HG03066 (cell line): ENCODE data around the gene ARAP2.

Source experiments
- ATAC-seq: cut with Tn5 transposase; IDR thresholded peaks from one replicate; pipeline ENCODE4 v1.9.1; 2021; ENCODE audit warnings: low read depth; ENCODE audit not compliant: unreplicated experiment

Gene ARAP2

DNA sequence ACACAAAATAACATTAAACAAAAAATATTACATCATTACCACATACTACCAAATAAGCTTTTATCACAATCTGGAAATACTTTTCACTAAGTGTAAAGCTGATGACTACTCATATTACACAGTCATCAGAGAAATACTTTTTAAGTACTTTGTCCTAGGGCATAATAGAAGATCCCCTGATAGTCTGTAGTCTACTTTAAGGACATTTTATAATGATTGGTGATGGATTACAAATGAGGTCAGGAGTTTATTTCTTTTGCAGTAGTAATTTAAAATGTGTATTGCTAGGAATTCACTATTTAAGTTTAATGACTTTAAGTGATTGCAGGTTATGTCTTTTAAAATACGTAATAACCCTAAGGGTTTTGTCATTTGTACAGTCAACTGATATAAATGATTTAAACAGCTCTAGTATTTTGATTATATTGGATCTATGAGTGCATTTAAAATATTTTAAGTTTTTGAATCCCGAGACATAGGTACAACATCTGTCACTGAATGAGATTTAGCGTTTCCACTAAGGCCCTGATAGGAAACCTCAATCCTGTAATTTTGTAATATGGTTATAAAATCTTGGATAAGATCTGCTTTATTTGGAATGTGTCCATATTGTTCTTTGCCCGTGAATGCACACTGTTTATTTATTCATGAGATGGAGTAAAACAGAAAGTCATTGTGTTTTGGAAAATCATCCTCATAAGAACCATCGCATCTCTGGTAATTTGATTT is 189.5 kb downstream of the ARAP2 start:
- ATAC-seq = no peak

DNA sequence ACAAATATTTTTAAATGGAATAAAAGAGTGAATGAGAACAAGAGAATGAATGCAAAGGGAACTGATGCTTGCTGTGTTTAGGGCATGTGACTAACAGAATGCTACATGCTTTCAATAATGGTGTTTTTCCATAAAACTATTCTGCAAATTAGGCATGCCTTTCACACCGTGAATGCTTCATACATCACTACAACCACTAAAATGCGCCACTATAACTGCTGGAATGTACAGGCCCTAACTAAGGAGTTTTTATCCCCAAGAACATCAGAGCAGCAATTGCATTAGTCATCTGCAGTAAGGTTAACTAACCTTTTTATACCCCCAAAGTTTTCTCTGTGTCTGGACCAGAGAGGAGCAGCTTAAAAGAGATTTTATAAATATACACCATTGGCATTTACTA is 190.4 kb downstream of the ARAP2 start:
- no peak for ATAC-seq

DNA sequence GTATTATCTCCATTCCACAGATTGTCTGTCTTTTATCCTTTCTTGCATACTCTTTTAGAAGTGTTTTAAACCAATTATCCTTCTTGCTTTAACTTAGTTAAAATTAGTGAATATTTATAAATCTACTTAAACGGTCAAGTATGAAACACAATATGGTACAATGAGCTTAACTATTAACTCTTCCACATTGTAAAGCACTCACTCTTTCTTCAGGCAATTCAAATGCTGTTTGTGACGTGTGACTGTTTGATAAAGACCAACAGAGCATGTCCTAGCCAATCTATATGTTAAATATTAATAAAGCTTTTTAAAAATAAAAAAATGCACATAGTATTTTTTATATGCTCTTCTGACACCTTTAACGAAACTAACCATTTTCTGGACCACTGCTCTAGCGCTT is 192.7 kb downstream of the ARAP2 start:
- no peak for ATAC-seq

DNA sequence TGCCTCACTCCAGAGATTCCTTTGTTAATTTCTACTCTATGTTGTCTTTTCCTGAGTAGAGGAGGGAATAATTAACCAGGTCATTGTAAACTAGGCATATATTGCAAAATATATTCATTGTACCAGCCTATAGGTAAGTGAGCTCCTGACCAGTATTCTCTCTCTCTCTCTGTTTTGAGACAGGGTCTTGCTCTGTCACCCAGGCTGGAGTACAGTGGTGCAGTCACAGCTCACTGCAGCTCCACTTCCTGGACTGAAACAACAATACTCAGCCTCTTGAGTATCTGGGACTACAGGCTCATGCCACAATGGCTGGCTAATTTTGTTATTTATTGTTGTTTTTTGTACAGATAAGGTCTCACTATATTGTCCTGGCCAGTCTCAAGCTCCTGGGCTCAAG is 198.3 kb downstream of the ARAP2 start:
- no peak for ATAC-seq

DNA sequence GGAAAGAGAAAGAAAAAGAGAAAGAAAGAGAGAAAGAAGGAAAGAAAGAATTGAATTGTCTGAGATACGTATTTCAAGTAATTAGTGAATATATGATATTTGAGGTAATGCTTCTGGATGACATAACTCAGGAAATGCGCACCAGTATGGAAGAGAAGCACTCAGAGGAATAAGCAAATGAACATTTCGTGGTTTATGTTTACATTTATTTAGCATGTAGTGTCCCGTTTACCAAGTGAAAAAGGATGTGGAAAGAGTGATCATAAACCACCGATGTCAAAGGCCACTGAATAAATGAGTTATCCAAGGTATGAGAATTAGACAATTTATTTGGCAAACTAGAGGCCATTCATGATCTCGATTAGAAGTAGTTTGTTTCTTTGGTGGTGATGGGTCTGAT is 200.4 kb downstream of the ARAP2 start:
- no peak for ATAC-seq

DNA sequence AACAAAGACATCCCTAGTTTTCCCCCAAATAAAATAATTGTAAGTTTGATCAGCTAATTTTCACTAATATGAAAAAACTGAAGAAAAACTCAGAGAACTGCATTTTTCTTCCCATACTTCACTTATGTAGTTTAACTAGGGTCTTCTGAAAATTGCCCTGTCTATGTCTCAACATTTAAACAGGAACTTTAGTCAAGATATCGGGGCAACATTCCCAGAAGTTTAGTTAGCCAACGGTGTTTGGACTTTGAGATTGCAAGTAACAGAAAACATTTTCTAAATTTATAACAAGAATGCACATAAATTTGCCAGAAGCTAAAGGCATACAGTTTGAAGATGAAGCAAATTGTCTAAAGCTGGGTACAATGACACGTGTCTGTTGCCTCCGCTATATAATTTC is 201.1 kb downstream of the ARAP2 start:
- ATAC-seq = no peak

DNA sequence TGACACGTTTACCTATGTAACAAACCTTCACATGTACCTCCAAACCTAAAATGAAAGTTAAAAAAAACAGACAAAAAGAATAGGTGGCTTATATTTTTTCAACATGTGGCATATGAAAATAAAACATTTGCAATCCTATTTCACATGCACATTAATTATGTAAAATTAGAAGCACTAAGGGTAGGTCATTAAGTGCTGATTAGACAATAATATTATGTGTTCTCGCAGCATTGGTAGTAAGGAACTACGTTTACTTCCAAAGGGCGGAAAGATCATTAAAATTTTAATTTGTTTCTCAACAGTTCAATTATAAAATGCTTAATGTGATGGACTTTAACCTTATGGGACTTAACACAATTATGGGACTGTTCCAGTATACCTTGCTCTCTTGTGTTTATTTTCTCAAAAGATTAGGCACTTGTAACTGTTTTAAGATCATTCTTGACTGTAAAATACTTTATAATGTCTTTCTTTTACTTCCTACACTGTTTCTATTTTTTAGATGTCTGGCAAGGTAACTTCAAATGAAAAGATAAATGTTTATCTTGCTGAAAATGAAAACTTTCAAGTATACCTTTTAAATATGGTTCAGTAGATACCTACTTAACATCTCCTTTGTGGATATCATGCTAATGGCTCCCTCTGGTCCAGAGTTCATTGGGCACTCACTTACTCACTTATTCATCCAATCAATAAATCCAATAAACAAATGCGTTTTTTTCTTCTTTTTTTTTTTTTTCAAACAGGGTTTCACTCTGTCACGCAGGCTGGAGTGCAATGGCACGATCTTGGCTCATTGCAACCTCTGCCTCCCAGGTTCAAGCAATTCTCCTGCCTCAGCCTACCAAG is 202.0 kb downstream of the ARAP2 start:
- no peak for ATAC-seq

DNA sequence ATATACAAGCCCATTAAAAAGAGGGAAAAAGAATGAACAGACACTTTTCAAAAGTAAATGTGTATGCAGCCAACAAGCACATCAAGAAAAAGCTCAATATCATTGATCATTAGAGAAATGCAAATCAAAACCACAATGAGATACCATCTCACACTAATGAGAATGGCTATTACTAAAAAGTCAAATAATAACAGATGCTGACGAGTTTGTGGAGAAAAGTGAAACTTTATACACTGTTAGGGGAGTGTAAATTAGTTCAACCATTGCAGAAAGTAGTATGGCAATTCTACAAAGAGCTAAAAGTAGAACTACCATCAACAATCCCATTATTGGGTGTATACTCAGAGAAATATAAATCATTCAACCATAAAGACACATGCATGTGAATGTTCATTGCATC is 203.0 kb downstream of the ARAP2 start:
- no peak for ATAC-seq

DNA sequence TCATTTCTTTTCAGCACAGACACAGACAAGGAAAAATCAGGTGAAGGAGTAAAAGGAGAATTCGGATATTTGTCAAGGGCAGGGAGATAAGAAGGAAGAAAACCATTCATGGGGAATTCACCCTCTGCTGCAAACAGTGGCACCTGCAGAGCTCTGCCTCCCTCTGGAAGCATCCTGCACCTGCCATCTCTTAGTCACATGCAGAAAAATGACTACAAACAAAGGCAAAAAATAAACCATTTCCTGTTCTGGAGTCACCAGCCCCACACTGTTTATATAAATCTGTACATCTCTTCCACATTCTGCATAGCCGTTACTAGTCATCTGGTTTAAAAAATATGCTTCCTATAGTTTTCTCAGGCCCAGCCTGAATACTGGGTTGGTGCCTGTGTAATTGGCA is 205.3 kb downstream of the ARAP2 start:
- ATAC-seq = no peak

DNA sequence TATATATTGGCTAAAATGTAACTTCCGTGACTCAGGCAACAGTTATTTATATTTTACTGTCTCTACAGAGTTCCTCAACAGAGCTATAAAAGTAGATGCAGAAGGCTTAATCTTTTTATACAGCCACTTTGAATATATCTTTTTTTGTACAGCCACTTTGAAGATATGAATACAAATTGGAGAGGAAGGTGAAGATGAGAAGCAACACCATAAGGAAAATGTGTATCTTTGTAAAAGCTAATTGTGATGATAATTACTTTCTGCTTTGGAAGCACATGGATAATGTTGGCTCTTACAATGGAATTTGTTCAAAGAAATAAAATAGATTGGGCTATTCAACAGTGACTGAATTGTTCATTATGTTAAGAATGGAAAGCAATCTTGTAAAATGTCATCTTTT is 205.8 kb downstream of the ARAP2 start:
- no peak for ATAC-seq

DNA sequence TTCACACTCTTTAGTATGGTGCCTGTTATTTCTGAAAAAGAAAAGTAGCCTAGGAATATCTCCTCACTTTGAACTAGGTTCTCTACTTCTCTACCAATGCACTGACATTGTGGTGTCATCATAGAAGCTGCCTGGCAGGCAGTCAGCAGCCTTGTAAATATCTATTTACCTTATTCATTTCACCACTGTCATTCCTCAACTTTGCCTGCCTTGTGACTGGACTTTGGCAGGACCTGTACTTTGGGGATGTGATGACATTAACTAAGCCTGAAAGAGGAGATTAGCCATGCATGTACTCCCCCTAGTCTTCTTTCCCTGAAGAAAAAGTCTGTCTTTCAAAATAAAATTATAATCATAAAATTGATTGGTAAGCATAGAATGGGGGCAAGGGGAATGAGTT is 207.2 kb downstream of the ARAP2 start:
- ATAC-seq = no peak

DNA sequence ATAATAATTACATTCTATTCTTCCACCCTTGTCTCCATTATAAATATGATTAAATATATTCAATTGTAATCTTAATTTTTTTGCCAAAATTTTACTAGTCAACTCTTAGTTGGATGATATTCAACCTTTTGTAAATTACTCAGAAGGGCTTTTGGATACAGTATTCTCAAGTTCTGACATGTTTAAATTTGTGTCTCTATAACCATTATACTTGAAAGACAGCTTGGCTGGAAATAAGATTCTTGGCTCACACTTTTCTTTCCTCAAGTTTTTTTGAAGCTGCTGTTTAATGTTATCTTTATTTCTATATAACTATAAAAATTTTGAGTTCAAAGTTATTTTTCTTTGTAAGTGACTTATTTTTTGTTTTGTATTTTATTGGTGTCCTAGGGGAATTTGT is 214.4 kb downstream of the ARAP2 start:
- ATAC-seq = no peak

DNA sequence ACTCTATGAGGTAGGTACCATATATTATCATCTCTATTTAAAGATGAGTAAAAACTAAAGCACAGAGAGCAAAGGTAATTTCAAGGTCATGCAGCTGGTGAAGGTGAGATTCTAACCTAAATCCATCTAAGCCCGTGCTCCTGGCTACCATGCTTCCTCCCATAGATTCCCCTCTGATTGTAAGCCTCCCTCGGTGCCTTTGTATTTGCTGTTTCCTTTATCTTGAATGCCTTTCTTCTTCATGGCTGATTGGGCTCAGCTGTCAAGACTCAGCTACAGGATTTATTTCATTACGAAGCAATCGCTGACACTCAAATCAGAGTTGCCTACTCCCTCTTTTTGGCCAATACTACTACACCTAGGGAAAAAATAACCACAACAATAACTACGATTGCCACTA is 217.1 kb downstream of the ARAP2 start:
- ATAC-seq = no peak

DNA sequence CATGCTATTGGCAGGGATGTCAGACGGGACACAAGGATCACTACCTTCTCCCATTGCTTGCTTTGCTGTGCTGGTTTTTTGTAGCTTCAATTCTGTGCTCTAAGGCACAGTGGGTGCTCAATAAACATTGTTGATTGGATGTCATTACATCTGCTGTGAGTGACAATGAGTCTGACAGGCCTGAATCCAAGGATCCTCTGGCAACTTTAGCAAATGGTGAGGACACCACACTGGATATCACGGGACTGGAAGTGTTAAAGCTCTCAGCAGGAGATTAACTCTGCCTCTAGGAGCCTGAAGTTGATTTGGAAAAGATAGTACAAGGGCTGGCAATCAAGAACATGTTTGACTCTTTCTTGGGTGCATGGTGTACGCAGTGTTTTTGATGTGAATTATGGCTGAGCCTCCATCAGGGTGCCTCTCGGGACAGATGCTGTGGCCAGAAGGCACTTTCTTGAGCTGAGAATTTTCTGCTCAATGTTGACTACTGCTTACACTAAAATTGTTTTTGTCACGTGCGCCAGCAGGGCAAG is 217.9 kb downstream of the ARAP2 start:
- ATAC-seq = no peak

DNA sequence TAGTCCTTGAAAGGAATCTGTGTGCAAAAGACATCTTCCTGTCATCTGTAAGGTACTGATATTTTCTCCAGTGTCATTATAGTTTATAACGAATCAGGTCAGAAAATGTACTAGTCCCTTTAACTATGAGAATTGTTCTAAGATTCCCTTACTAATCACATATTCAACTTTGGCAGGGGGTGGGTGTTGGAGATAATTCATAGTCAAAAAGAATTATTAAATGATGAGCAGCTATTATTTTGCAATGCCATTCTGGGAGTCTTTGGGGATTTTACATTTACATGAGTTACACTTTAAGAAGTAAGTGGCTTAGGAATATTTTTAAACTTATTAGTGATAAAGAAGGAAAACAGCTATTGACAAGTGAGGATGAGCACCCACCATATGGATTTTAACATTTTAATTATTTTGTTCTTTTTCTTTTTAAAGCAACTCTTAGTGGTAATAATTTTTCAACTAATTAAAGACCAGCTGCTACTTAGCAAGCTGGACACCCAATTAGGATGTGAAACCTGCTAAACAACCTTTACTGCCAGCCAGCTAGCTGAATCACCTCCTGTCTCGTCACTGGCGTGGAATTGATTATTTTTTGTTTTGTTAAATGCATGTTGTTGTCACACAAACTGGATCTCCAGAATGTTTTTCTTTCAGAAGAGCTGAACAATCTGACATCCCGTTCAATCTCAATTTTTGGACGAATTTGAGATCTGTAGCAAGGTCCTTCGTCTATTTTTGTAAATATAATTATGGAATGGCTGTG is 219.2 kb downstream of the ARAP2 start:
- no peak for ATAC-seq

DNA sequence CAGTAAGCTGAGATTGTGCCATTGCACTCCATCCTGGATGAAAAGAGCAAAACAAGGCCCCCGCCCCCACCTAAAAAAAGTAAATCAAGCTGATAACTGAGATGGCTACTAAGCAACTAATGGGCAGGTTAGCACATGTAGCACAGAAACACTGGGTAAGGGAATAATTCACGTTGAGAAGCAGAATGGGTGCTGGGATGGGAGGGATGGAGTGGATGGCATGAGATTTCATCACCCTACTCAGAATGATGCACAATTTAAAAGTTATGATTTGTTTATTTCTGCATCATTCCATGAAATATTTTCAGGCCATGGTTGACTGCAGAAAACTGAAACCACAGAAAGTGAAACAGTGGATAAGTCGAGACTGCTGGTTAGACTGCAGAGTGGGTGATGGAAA is 224.0 kb downstream of the ARAP2 start:
- ATAC-seq = no peak
